Measurements from ENCODE around the gene OR5L2.
"Not testable (repeated sequence)": the region's sequence is repeated elsewhere in the genome, so short reads cannot be mapped to it uniquely, and the experiment has no call there.

The OR5L2 gene

GRCh38 chr11:55826919-55827318 is at the start of gene OR5L2:
Gene OR5L2, plus strand, starts transcription at chr11:55827219. Its CDS starts 0 bp downstream, at chr11:55827219.
- DNase-seq = no peak

GRCh38 chr11:55791606-55792005 is 35.4 kb upstream of the OR5L2 start:
- no peak for DNase-seq

GRCh38 chr11:55793321-55793720 is 33.7 kb upstream of the OR5L2 start:
- no peak for DNase-seq

GRCh38 chr11:55795256-55795655 is 31.8 kb upstream of the OR5L2 start, which contains the start of gene OR5D14:
Gene OR5D14, plus strand, starts transcription at chr11:55795556. Its CDS starts 0 bp downstream, at chr11:55795556.
- no peak for DNase-seq

GRCh38 chr11:55806248-55806647 is 20.8 kb upstream of the OR5L2 start:
- no peak for DNase-seq

- no peak for DNase-seq
These were observed 16.0 kb upstream of the OR5L2 start, which contains the start of gene OR5L1 for GRCh38 chr11:55811067-55811466. Gene OR5L1, plus strand, starts transcription at chr11:55811367. Its CDS starts 100 bp downstream, at chr11:55811467.

- DNase-seq = no peak
These were observed 7.7 kb upstream of the OR5L2 start, which contains the start of gene OR5D18 for GRCh38 chr11:55819330-55819729. Gene OR5D18, plus strand, starts transcription at chr11:55819630. Its CDS starts 0 bp downstream, at chr11:55819630.

GRCh38 chr11:55838452-55838851 is 11.4 kb downstream of the OR5L2 start, which contains the start of gene OR5D16:
Gene OR5D16, plus strand, starts transcription at chr11:55838752. Its CDS starts 0 bp downstream, at chr11:55838752.
- DNase-seq = no peak

- DNase-seq = no peak
These were observed 20.4 kb downstream of the OR5L2 start for GRCh38 chr11:55847453-55847852.

- no peak for DNase-seq
These were observed 22.0 kb downstream of the OR5L2 start for GRCh38 chr11:55849037-55849436.

GRCh38 chr11:55852141-55852540 is 25.1 kb downstream of the OR5L2 start:
- no peak for DNase-seq

- DNase-seq = no peak
These were observed 27.7 kb downstream of the OR5L2 start for GRCh38 chr11:55854704-55855103.

GRCh38 chr11:55867354-55867753 is 40.3 kb downstream of the OR5L2 start:
- not testable (repeated sequence) for DNase-seq

- DNase-seq = not testable (repeated sequence)
These were observed 45.7 kb downstream of the OR5L2 start for GRCh38 chr11:55872731-55873130.

- not testable (repeated sequence) for DNase-seq
These were observed 46.1 kb downstream of the OR5L2 start for GRCh38 chr11:55873146-55873545.
